HCT116 (cell line): ENCODE results near the gene ERI2. TPM values are rescaled to one million over a fixed set of nuclear protein-coding genes. Genes with fewer than 3 reads are reported as not detected.

Source experiments
- ATAC-seq: fragments of 200-7000 bp; cut with Tn5 transposase; 2 replicates; pipeline ENCODE4 v1.9.1; 2020; ENCODE audit warnings: mild to moderate bottlenecking, moderate library complexity
- BruUV-seq: library from RNA; stranded (reverse); fragments of 400-500 nt; replicated peaks from 2 replicates; lab custom pipeline; 2021; lab: Mats Ljungman, UMichigan
- CTCF ChIA-PET: fragments of 300-600 bp; sonication (Branson Sonifier 250); formaldehyde crosslinking; loops from one replicate; lab custom pipeline; 2021; ENCODE audit warnings: antibody characterized with exemption; lab: Charles Lee
- POLR2A ChIA-PET: fragments of 300-600, 350-600 bp; sonication (Branson Sonifier 250); formaldehyde crosslinking; loops from one replicate; lab custom pipeline; 2021; ENCODE audit warnings: antibody characterized with exemption; lab: Charles Lee
- RAD21 ChIA-PET, 2 experiments: fragments of 300-600 bp; sonication (Branson Sonifier 250); formaldehyde crosslinking; loops; one replicate each; lab custom pipeline; 2023; ENCODE audit warnings: low total read pairs in 2 of 2; ENCODE audit not compliant: uncharacterized antibody in 2 of 2, unreplicated experiment in 2 of 2, low non-redundant PET in 1 of 2; lab: Charles Lee
- DNase-seq: peaks from one replicate; pipeline ENCODE4 v3.0.0-alpha.2; 2010; ENCODE audit warnings: low read depth, low spot score
- H2AFZ ChIP-seq: fragments of 200-600 bp; shearing (Covaris generic), sonication (generic); 2 replicates; pipeline ENCODE4 v1.6.1; 2017; ENCODE audit warnings: low read depth, mixed run types, mixed read lengths, antibody characterized with exemption, low read length; ENCODE audit not compliant: poor library complexity, severe bottlenecking
- H3K27ac ChIP-seq: 2 replicates; pipeline ENCODE4 v1.5.1; 2012; ENCODE audit warnings: low read depth, low read length
- H3K27me3 ChIP-seq: fragments of 200-600 bp; sonication (generic); 2 replicates; pipeline ENCODE4 v1.6.1; 2016; ENCODE audit warnings: mixed run types, low read length, mixed read lengths; ENCODE audit not compliant: insufficient read depth
- H3K36me3 ChIP-seq, 2 experiments: fragments of 200-500 bp in 1 of 2; fragments of 200-600 bp in 1 of 2; sonication (Bioruptor generic) in 1 of 2; sonication (generic) in 1 of 2; 2 replicates each; pipeline versions ENCODE4 v1.5.1 to v1.6.1; 2014 to 2016; ENCODE audit warnings: low read length in 2 of 2, inconsistent platforms in 1 of 2, mixed read lengths in 1 of 2, mixed run types in 1 of 2; ENCODE audit not compliant: insufficient read depth in 2 of 2, control insufficient read depth in 1 of 2
- H3K4me1 ChIP-seq, 2 experiments: fragments of 200-600 bp in 1 of 2; sonication (generic) in 1 of 2; 2 replicates each; pipeline versions ENCODE4 v1.5.1 to v1.6.1; 2012 to 2017; ENCODE audit warnings: low read length in 2 of 2, inconsistent platforms in 1 of 2, mild to moderate bottlenecking in 1 of 2, mixed read lengths in 1 of 2, mixed run types in 1 of 2, moderate library complexity in 1 of 2; ENCODE audit not compliant: insufficient read depth in 2 of 2, control insufficient read depth in 1 of 2
- H3K4me2 ChIP-seq: fragments of 200-600 bp; sonication (generic); 2 replicates; pipeline ENCODE4 v1.6.1; 2017; ENCODE audit warnings: mixed run types, low read length, mixed read lengths
- H3K4me3 ChIP-seq, 2 experiments: fragments of 200-600 bp in 1 of 2; sonication (generic) in 1 of 2; replicated peaks in 1 of 2; 2 replicates each; pipeline ENCODE4 v1.5.1; 2011 to 2016; ENCODE audit warnings: low read length in 2 of 2, control low read depth in 1 of 2, low read depth in 1 of 2, mild to moderate bottlenecking in 1 of 2, mixed read lengths in 1 of 2, mixed run types in 1 of 2
- H3K79me2 ChIP-seq: fragments of 200-600 bp; sonication (generic); 2 replicates; pipeline ENCODE4 v1.6.1; 2017; ENCODE audit warnings: mild to moderate bottlenecking, mixed run types, low read length, moderate library complexity, mixed read lengths; ENCODE audit not compliant: insufficient read depth
- H3K9ac ChIP-seq: fragments of 200-600 bp; sonication (generic); 2 replicates; pipeline ENCODE4 v1.6.1; 2016; ENCODE audit warnings: low read length, mixed read lengths
- H3K9me2 ChIP-seq: fragments of 200-600 bp; sonication (generic), shearing (Covaris generic); 2 replicates; pipeline ENCODE4 v1.6.1; 2017; ENCODE audit warnings: mixed run types, mild to moderate bottlenecking, moderate library complexity; ENCODE audit not compliant: insufficient read depth
- H3K9me3 ChIP-seq, 2 experiments: fragments of 200-500 bp in 1 of 2; fragments of 200-600 bp in 1 of 2; sonication (Bioruptor generic) in 1 of 2; sonication (generic) in 1 of 2; 2 replicates each; pipeline ENCODE4 v1.6.1; 2014 to 2017; ENCODE audit warnings: low read length in 2 of 2, mixed read lengths in 2 of 2, inconsistent platforms in 1 of 2, low read depth in 1 of 2, mild to moderate bottlenecking in 1 of 2, mixed run types in 1 of 2, moderate library complexity in 1 of 2; ENCODE audit not compliant: control insufficient read depth in 1 of 2, insufficient read depth in 1 of 2
- H4K20me1 ChIP-seq: fragments of 200-600 bp; sonication (generic), shearing (Covaris generic); 2 replicates; pipeline ENCODE4 v1.6.1; 2017; ENCODE audit warnings: mixed run types, mild to moderate bottlenecking, moderate library complexity; ENCODE audit not compliant: insufficient read depth
- CBX3 ChIP-seq: IDR thresholded peaks from 2 replicates; pipeline ENCODE4 v1.6.1; 2012; ENCODE audit warnings: low read depth
- CEBPB ChIP-seq: IDR thresholded peaks from 2 replicates; pipeline ENCODE4 v1.6.1; 2012; ENCODE audit warnings: low read depth
- EGR1 ChIP-seq: IDR thresholded peaks from 2 replicates; pipeline ENCODE4 v1.6.1; 2012; ENCODE audit warnings: low read depth
- ELF1 ChIP-seq: IDR thresholded peaks from 2 replicates; pipeline ENCODE4 v1.6.1; 2012; ENCODE audit warnings: low read depth, borderline replicate concordance
- EZH2 ChIP-seq: fragments of 200-600 bp; sonication (generic); IDR thresholded peaks from 2 replicates; pipeline ENCODE4 v1.6.1; 2017; ENCODE audit warnings: antibody characterized with exemption, mixed run types
- EZH2phosphoT487 ChIP-seq: fragments of 200-600 bp; IDR thresholded peaks from 2 replicates; pipeline ENCODE4 v1.6.1; 2018; ENCODE audit warnings: antibody characterized with exemption, borderline replicate concordance
- POLR2A ChIP-seq: IDR thresholded peaks from 2 replicates; pipeline ENCODE4 v1.7.0; 2011; ENCODE audit warnings: borderline replicate concordance; ENCODE audit not compliant: insufficient read depth, insufficient read length; ENCODE audit errors: extremely low read depth
- POLR2AphosphoS5 ChIP-seq: IDR thresholded peaks from 2 replicates; pipeline ENCODE4 v1.6.1; 2011; ENCODE audit warnings: mild to moderate bottlenecking, low read depth, low read length, moderate library complexity
- RAD21 ChIP-seq: IDR thresholded peaks from 2 replicates; pipeline ENCODE4 v1.6.1; 2012; ENCODE audit warnings: low read depth, mild to moderate bottlenecking
- SIN3A ChIP-seq: IDR thresholded peaks from 2 replicates; pipeline ENCODE4 v1.6.1; 2012; ENCODE audit warnings: low read depth
- SRF ChIP-seq: IDR thresholded peaks from 2 replicates; pipeline ENCODE4 v1.6.1; 2012; ENCODE audit warnings: low read depth
- TCF7L2 ChIP-seq: IDR thresholded peaks from 2 replicates; pipeline ENCODE4 v1.7.0; 2011; ENCODE audit warnings: borderline replicate concordance, inconsistent platforms; ENCODE audit not compliant: insufficient read depth, insufficient read length; ENCODE audit errors: extremely low read depth
- YY1 ChIP-seq: IDR thresholded peaks from 2 replicates; pipeline ENCODE4 v1.6.1; 2011; ENCODE audit warnings: low read length, low read depth, moderate library complexity, mild to moderate bottlenecking; ENCODE audit not compliant: insufficient replicate concordance; ENCODE audit errors: extremely low read depth
- ZFX ChIP-seq: fragments of 450-650 bp; IDR thresholded peaks from 2 replicates; pipeline ENCODE4 v1.6.1; 2017
- ZNF274 ChIP-seq: fragments of 200-500 bp; sonication (Bioruptor generic); IDR thresholded peaks from 2 replicates; pipeline ENCODE4 v1.6.1; 2014; ENCODE audit warnings: mild to moderate bottlenecking, low read depth, low read length, inconsistent platforms
- intact Hi-C: fragments of 100-400 bp; cut with micrococcal nuclease; formaldehyde crosslinking; loops from 2 replicates; pipeline ENCODE4 v1.10.0; 2022
- total RNA-seq: library from RNA; stranded (reverse); gene quantifications from one replicate; pipeline ENCODE4 v1.2.1, GENCODE V29; 2021; ENCODE audit not compliant: unreplicated experiment
- TF ChIP-seq, protein P1 (sequence below): IDR thresholded peaks from 2 replicates; pipeline ENCODE4 v1.6.1; 2011; ENCODE audit warnings: mild to moderate bottlenecking, low read length, moderate library complexity; ENCODE audit not compliant: insufficient replicate concordance; ENCODE audit errors: extremely low read depth
- TF ChIP-seq, protein P2 (sequence below): IDR thresholded peaks from 2 replicates; pipeline ENCODE4 v1.6.1; 2012; ENCODE audit warnings: low read depth

The ERI2 gene
- total RNA-seq, 1 experiment from 2014 or later = 42.1 TPM

DNA sequence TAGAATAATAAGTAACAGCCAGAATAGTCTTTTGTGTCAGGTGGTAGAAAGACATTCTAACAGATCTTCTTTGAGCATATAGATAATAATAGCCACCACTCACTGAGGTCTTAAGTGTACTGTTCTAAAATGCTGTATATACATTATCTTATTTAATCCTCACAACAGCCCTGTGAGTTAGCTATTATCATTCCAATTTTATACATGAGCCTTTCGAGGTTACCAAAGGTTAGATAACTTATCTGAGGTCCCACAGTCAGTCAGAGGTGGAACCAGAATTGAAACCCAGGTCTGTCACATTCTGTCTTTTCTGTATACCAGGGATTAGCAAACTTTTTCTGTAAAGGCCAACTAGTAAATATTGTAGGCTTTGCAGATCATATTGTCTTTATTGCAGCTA, 23.3 kb upstream of the ERI2 start (continued):
- no peak for TF ChIP-seq SRF
- no peak for TF ChIP-seq POLR2A
- TF ChIP-seq, protein P1, sequence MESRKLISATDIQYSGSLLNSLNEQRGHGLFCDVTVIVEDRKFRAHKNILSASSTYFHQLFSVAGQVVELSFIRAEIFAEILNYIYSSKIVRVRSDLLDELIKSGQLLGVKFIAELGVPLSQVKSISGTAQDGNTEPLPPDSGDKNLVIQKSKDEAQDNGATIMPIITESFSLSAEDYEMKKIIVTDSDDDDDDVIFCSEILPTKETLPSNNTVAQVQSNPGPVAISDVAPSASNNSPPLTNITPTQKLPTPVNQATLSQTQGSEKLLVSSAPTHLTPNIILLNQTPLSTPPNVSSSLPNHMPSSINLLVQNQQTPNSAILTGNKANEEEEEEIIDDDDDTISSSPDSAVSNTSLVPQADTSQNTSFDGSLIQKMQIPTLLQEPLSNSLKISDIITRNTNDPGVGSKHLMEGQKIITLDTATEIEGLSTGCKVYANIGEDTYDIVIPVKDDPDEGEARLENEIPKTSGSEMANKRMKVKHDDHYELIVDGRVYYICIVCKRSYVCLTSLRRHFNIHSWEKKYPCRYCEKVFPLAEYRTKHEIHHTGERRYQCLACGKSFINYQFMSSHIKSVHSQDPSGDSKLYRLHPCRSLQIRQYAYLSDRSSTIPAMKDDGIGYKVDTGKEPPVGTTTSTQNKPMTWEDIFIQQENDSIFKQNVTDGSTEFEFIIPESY = no peak
- no peak for TF ChIP-seq ELF1
- no peak for TF ChIP-seq EGR1
- TF ChIP-seq CBX3 = no peak
- TF ChIP-seq, all 23 proteins: peak for 0

DNA sequence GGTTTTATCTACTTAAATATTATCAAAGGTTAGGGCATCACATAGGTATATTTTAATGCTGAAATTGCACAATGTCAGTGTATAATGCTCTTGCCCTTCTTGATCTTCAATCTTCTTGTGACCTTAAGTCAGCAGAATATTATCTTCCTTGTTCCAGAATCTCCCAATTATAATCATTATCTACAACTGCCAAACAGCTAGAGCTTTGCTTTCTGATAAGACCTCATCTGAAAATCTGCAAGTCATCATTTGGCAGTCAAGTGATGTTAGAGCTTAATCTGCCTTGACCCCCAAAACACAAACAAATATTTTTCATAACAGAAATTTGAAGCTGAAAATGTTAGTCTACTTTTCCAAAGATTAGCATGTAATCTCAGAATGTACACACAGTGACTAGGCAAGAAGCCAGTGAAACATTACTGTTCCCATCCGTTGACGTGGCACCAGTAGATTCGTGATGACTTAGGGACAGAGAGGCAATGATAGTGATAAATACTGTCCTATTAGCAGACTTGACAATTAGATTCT, 19.8 kb upstream of the ERI2 start:
- RAD21 ChIA-PET = no interaction called here
- Histone ChIP-seq H3K9me3 (no peaks in the 10 kb centered on the region), H3K4me1 (no peaks in the 10 kb centered on the region), H3K27me3 (no peaks in the 10 kb centered on the region), H3K4me2 (no peak overlapping the region), H3K36me3 (peaks cover 13 to 20% of the 10 kb centered on the region in 2 experiments), H3K79me2 (no peaks in the 10 kb centered on the region), H3K27ac (no peak overlapping the region), H3K9ac (no peak overlapping the region), H4K20me1 (no peaks in the 10 kb centered on the region), H3K4me3 (no peak overlapping the region), H2AFZ (no peak overlapping the region), H3K9me2 (no peaks in the 10 kb centered on the region)
- intact Hi-C loops = no loop called here
- POLR2A ChIA-PET = no interaction called here
- ATAC-seq (no peak), DNase-seq (no peak)
- CTCF ChIA-PET = no interaction called here
- BruUV-seq = no TSS peak
- no peak for TF ChIP-seq ZNF274
- TF ChIP-seq, protein P2, sequence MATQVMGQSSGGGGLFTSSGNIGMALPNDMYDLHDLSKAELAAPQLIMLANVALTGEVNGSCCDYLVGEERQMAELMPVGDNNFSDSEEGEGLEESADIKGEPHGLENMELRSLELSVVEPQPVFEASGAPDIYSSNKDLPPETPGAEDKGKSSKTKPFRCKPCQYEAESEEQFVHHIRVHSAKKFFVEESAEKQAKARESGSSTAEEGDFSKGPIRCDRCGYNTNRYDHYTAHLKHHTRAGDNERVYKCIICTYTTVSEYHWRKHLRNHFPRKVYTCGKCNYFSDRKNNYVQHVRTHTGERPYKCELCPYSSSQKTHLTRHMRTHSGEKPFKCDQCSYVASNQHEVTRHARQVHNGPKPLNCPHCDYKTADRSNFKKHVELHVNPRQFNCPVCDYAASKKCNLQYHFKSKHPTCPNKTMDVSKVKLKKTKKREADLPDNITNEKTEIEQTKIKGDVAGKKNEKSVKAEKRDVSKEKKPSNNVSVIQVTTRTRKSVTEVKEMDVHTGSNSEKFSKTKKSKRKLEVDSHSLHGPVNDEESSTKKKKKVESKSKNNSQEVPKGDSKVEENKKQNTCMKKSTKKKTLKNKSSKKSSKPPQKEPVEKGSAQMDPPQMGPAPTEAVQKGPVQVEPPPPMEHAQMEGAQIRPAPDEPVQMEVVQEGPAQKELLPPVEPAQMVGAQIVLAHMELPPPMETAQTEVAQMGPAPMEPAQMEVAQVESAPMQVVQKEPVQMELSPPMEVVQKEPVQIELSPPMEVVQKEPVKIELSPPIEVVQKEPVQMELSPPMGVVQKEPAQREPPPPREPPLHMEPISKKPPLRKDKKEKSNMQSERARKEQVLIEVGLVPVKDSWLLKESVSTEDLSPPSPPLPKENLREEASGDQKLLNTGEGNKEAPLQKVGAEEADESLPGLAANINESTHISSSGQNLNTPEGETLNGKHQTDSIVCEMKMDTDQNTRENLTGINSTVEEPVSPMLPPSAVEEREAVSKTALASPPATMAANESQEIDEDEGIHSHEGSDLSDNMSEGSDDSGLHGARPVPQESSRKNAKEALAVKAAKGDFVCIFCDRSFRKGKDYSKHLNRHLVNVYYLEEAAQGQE = no peak
- TF ChIP-seq EZH2phosphoT487 = no peak
- TF ChIP-seq TCF7L2 = no peak
- no peak for TF ChIP-seq SRF
- TF ChIP-seq CBX3 = no peak
- no peak for TF ChIP-seq EGR1
- TF ChIP-seq RAD21 = no peak
- TF ChIP-seq EZH2 = no peak
- TF ChIP-seq ZFX = no peak
- TF ChIP-seq CEBPB = no peak
- TF ChIP-seq POLR2AphosphoS5 = no peak
- TF ChIP-seq YY1 = no peak
- TF ChIP-seq SIN3A = no peak
